K562 (cell line): Measurements from ENCODE around the gene CYP11A1. TPM values are rescaled to one million over a fixed set of nuclear protein-coding genes. Genes with fewer than 3 reads are reported as not detected.

Experiments
- ATAC-seq: fragments of 200-7000 bp; cut with Tn5 transposase; 3 replicates; pipeline ENCODE4 v1.9.1; 2020; ENCODE audit warnings: moderate library complexity
- BruUV-seq: library from RNA; stranded (reverse); fragments of 400-500 nt; replicated peaks from 2 replicates; lab custom pipeline; 2021; lab: Mats Ljungman, UMichigan
- CTCF ChIA-PET: fragments of 300-600 bp; formaldehyde crosslinking; extraction: SDS; loops from one replicate; lab custom pipeline; 2021; ENCODE audit warnings: low intra/inter-chr PET ratio; lab: Yijun Ruan, JAX
- POLR2A ChIA-PET: fragments of 300-600, 350-650 bp; sonication (Branson Sonifier 250); formaldehyde crosslinking; extraction: SDS; loops from one replicate; lab custom pipeline; 2021; ENCODE audit warnings: antibody characterized with exemption, inconsistent platforms; lab: Yijun Ruan, JAX
- DNase-seq, 4 experiments: peaks; one replicate each; pipeline versions ENCODE4 v3.0.0 to v3.0.0-alpha.2; 2011 to 2018; ENCODE audit warnings: low spot score in 3 of 4, mixed read lengths in 3 of 4; ENCODE audit errors: extremely low read depth in 1 of 4
- FAIRE-seq: peaks from 2 replicates; lab custom pipeline; 2011; peaks lifted over from hg19 to GRCh38; lab: Jason Lieb, UNC
- H2AFZ ChIP-seq: 2 replicates; pipeline ENCODE4 v1.6.0; 2011; ENCODE audit warnings: low read depth, low read length, control low read depth, inconsistent platforms
- H3K27ac ChIP-seq: fragments of 200-600 bp; 3 replicates; pipeline ENCODE4 v1.8.0; 2011; ENCODE audit warnings: low read depth, mild to moderate bottlenecking, control low read depth, inconsistent platforms, low read length, moderate library complexity, mixed read lengths; ENCODE audit errors: extremely low read depth
- H3K27me3 ChIP-seq, 2 experiments: fragments of 300-600 bp in 1 of 2; 2 replicates in 1 of 2; 3 replicates in 1 of 2; pipeline versions ENCODE4 v1.6.0 to v1.8.0; 2011; ENCODE audit warnings: inconsistent platforms in 2 of 2, low read length in 2 of 2, mild to moderate bottlenecking in 1 of 2, mixed read lengths in 1 of 2, moderate library complexity in 1 of 2; ENCODE audit not compliant: control insufficient read depth in 2 of 2, insufficient read depth in 2 of 2
- H3K36me3 ChIP-seq: fragments of 300-600 bp; 3 replicates; pipeline ENCODE4 v1.8.0; 2011; ENCODE audit warnings: mild to moderate bottlenecking, low read length, inconsistent platforms; ENCODE audit not compliant: control insufficient read depth, insufficient read depth
- H3K4me1 ChIP-seq, 2 experiments: fragments of 200-600 bp in 1 of 2; replicated peaks in 1 of 2; 2 replicates in 1 of 2; 3 replicates in 1 of 2; pipeline versions ENCODE4 v1.5.1 to v1.8.0; 2011; ENCODE audit warnings: inconsistent platforms in 2 of 2, low read length in 2 of 2, mild to moderate bottlenecking in 1 of 2, mixed read lengths in 1 of 2, moderate library complexity in 1 of 2; ENCODE audit not compliant: control insufficient read depth in 2 of 2, insufficient read depth in 2 of 2
- H3K4me2 ChIP-seq: 2 replicates; pipeline ENCODE4 v1.6.1; 2011; ENCODE audit warnings: low read length, control low read depth, inconsistent platforms, mixed read lengths; ENCODE audit not compliant: insufficient read depth
- H3K4me3 ChIP-seq: fragments of 200-600 bp; sonication (generic), shearing (Covaris generic); 2 replicates; pipeline ENCODE4 v1.5.1; 2016; ENCODE audit warnings: control low read depth, inconsistent platforms
- H3K79me2 ChIP-seq: fragments of 200-600 bp; 3 replicates; pipeline ENCODE4 v1.8.0; 2011; ENCODE audit warnings: low read length, inconsistent platforms; ENCODE audit not compliant: control insufficient read depth, insufficient read depth
- H3K9ac ChIP-seq, 2 experiments: 2 replicates each; pipeline versions ENCODE4 v1.6.0 to v1.6.1; 2011; ENCODE audit warnings: low read depth in 2 of 2, low read length in 2 of 2, control low read depth in 1 of 2, inconsistent platforms in 1 of 2, mild to moderate bottlenecking in 1 of 2, mixed read lengths in 1 of 2; ENCODE audit not compliant: insufficient read depth in 1 of 2
- H3K9me1 ChIP-seq: one replicate; pipeline ENCODE4 v1.6.0; 2011; ENCODE audit warnings: inconsistent platforms, mild to moderate bottlenecking, low read length, moderate library complexity; ENCODE audit not compliant: control insufficient read depth, insufficient read depth
- H3K9me3 ChIP-seq: replicated peaks from 2 replicates; pipeline ENCODE4 v1.5.1; 2011; ENCODE audit warnings: low read depth, low read length, inconsistent platforms; ENCODE audit not compliant: control insufficient read depth, insufficient read depth
- H4K20me1 ChIP-seq: replicated peaks from 2 replicates; pipeline ENCODE4 v1.6.1; 2011; ENCODE audit warnings: low read length, inconsistent platforms, mixed read lengths; ENCODE audit not compliant: control insufficient read depth, insufficient read depth
- SRSF7 ChIP-seq: fragments of 200-400 bp; formaldehyde crosslinking; optimal IDR thresholded peaks from 2 replicates; pipeline ENCODE3; 2017; ENCODE audit warnings: mild to moderate bottlenecking, low read depth, low read length
- XRCC4 ChIP-seq: IDR thresholded peaks from one replicate; pipeline ENCODE4 v1.6.1; 2011; ENCODE audit not compliant: insufficient read depth, insufficient read length; ENCODE audit errors: extremely low read depth
- ZNF384 ChIP-seq: IDR thresholded peaks from 2 replicates; pipeline ENCODE4 v1.6.1; 2012; ENCODE audit warnings: low read depth, low read length, improper control_type of control experiment
- WGBS: fragments of 100-300 bp; shearing (Covaris generic); methylation state at CpG from one replicate; pipeline ENCODE4 v1.1.6; 2016; ENCODE audit warnings: low coverage, mixed read lengths; ENCODE audit not compliant: insufficient coverage; ENCODE audit errors: missing lambda C conversion rate; 5-methylcytosine and 5-hydroxymethylcytosine counted together
- in situ Hi-C: fragments of 300-500 bp; cut with MboI; formaldehyde crosslinking; loops from 4 replicates; pipeline ENCODE4 v1.15.0; 2018; ENCODE audit warnings: inconsistent platforms, mixed read lengths
- intact Hi-C: fragments of 100-400 bp; cut with micrococcal nuclease; formaldehyde crosslinking; loops from 2 replicates; pipeline ENCODE4 v1.14.2; 2022
- polyA plus RNA-seq, 8 experiments: library from polyadenylated mRNA; depleted of rRNA in 4 of 8; stranded (reverse) in 5 of 8; unstranded in 3 of 8; fragments of >200 nt; fragmentation: Nextera tagmentation in 2 of 8; fragmentation: Illumina TruSeq in 1 of 8; extraction: Ambion mirVana in 2 of 8; extraction: Trizol in 1 of 8; gene quantifications; 2 replicates each; pipeline versions ENCODE4 v1.2.1 to v1.2.3, GENCODE V29; 2011 to 2014; ENCODE audit warnings: inconsistent platforms in 1 of 8, missing spikeins in 1 of 8
- total RNA-seq, 7 experiments: library from RNA; depleted of rRNA in 6 of 7; stranded (reverse); fragments of >200 nt in 6 of 7; fragmentation: Illumina TruSeq in 2 of 7; extraction: Trizol in 2 of 7; gene quantifications; 2 replicates each; pipeline versions ENCODE4 v1.2.1 to v1.2.3, GENCODE V29; 2011 to 2021; ENCODE audit warnings: low replicate concordance in 1 of 7
- TF ChIP-seq, protein P1 (sequence below): sonication (generic); formaldehyde crosslinking; IDR thresholded peaks from 2 replicates; pipeline ENCODE4 v1.8.1; 2023; ENCODE audit warnings: mild to moderate bottlenecking, missing genetic modification reagents
- TF ChIP-seq, protein P2 (sequence below): fragments of 250-450 bp; sonication (Bioruptor Pico); IDR thresholded peaks from 2 replicates; pipeline ENCODE4 v1.5.0; 2021

CYP11A1 gene
- total and polyA plus RNA-seq, 9 of the 15 experiments (the other 6 are each of a cell fraction or from before 2014, with no cell fraction given) = 0.06 to 0.24 (median 0.10) TPM; not detected in 4

DNA sequence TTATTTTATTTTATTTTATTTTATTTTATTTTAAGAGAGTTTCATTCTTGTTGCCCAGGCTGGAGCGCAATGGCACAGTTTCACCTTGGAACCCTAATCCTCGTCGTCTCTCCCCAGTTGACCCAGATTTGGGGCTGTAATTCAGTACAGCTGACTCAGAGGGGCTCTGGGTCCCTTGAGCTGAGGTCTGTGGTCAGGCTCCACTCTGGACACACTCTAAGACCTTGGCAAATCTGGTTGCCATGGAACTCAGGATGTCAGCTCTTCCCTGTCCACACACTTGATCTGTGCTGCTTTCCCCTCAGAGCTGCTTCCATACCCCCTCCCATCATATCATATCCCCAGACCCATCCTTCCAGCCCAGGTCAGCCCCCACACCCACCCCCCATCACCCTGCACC, 675 bp upstream of the CYP11A1 start (continued):
- TF ChIP-seq ZNF384 = no peak
- no peak for TF ChIP-seq XRCC4

DNA sequence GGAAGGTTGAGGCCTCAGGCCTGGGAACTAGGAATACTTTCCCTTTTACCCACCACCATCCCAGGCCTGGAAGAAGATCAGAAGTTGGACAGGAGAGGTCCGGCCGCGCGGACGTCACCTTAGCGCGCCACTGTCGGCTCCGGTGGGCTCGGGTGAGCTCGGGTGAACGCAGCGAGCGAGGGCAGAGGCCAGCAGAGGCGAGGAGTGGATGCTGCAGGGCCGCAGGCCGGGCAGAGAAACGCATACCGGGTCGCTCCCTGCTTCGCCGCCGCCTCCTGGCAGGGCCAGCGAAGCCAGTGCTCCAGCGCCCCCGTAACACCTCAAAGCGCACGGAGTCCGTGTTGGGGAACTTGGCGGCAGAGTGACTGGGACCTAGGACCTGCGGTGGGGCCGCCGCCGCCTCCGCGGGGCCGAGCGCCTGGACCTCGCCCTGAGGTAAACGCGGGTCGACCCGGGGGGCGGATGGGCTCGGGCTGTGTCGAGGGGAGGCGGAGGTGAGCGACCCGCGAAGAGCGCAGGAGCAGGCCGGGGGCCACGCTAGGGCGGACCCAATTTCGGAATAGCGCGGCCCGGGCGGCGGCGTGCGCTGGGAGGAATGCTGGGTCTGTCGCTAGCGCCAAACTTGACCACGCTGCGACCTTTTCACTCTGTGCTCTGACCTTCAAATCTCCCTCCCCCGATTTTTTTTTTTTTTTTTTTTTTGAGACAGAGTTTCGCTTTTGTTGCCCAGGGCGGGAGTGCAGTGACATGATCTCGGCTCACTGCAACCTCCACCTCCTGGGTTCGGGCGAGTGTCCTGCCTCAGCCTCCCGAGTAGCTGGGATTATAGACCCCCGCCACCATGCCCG, 1.6 kb downstream of the CYP11A1 start:
- DNase-seq (no peak), ATAC-seq (no peak; the same call in 2 of the 3 replicates), FAIRE-seq (no peak)
- Histone ChIP-seq H3K27ac (no peak overlapping the region), H3K4me1 (peaks cover 14% of the 10 kb centered on the region in 2 experiments), H3K9ac (no peak overlapping the region), H3K27me3 (peaks cover 14% of the 10 kb centered on the region in 2 experiments; a peak in 2 of 5 replicates), H4K20me1 (no peaks in the 10 kb centered on the region), H3K4me3 (no peak overlapping the region), H3K9me3 (no peaks in the 10 kb centered on the region), H3K9me1 (no peaks in the 10 kb centered on the region), H3K36me3 (no peaks in the 10 kb centered on the region), H3K4me2 (no peak overlapping the region), H2AFZ (no peak overlapping the region), H3K79me2 (no peaks in the 10 kb centered on the region)
- POLR2A ChIA-PET = no interaction called here
- intact Hi-C loops = no loop called here
- WGBS = 55% methylated on average over 62 of the region's 75 CpGs
- CTCF ChIA-PET = no interaction called here
- TF ChIP-seq, protein P1, sequence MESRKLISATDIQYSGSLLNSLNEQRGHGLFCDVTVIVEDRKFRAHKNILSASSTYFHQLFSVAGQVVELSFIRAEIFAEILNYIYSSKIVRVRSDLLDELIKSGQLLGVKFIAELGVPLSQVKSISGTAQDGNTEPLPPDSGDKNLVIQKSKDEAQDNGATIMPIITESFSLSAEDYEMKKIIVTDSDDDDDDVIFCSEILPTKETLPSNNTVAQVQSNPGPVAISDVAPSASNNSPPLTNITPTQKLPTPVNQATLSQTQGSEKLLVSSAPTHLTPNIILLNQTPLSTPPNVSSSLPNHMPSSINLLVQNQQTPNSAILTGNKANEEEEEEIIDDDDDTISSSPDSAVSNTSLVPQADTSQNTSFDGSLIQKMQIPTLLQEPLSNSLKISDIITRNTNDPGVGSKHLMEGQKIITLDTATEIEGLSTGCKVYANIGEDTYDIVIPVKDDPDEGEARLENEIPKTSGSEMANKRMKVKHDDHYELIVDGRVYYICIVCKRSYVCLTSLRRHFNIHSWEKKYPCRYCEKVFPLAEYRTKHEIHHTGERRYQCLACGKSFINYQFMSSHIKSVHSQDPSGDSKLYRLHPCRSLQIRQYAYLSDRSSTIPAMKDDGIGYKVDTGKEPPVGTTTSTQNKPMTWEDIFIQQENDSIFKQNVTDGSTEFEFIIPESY = peak; percentile 89
- TF ChIP-seq SRSF7 = peak; percentile 60
- TF ChIP-seq, protein P2, sequence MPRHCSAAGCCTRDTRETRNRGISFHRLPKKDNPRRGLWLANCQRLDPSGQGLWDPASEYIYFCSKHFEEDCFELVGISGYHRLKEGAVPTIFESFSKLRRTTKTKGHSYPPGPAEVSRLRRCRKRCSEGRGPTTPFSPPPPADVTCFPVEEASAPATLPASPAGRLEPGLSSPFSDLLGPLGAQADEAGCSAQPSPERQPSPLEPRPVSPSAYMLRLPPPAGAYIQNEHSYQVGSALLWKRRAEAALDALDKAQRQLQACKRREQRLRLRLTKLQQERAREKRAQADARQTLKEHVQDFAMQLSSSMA (CRISPR knock-in tag) = no peak
- in situ Hi-C loops = no loop called here
- no TSS peak for BruUV-seq
